B cell (primary cell): Measurements from ENCODE around the gene EGFLAM. TPM values are rescaled to one million over a fixed set of nuclear protein-coding genes. Genes with fewer than 3 reads are reported as not detected.

Experiments
- ATAC-seq: fragments of 200-7000 bp; cut with Tn5 transposase; one replicate; pipeline ENCODE4 v1.10.0; 2021; ENCODE audit warnings: low read depth, mild to moderate bottlenecking, moderate number of reproducible peaks, moderate library complexity
- CTCF ChIA-PET: fragments of 350-600 bp; sonication (Branson Sonifier 250); formaldehyde crosslinking; loops from one replicate; lab custom pipeline; 2021; ENCODE audit warnings: antibody characterized with exemption, inconsistent platforms; lab: Charles Lee
- POLR2A ChIA-PET: fragments of 350-600 bp; sonication (Branson Sonifier 250); formaldehyde crosslinking; loops from one replicate; lab custom pipeline; 2021; ENCODE audit warnings: antibody characterized with exemption; lab: Charles Lee
- DNase-seq: peaks from one replicate; pipeline ENCODE4 v3.0.0; 2013
- H2AFZ ChIP-seq: 2 replicates; pipeline ENCODE4 v1.6.1; 2012; ENCODE audit warnings: mild to moderate bottlenecking, low read depth, low read length; ENCODE audit not compliant: insufficient read depth, poor library complexity, severe bottlenecking
- H3K27ac ChIP-seq, 2 donors: 1 replicate in 1 of 2; 2 replicates in 1 of 2; pipeline ENCODE4 v1.5.1; 2012 to 2013; ENCODE audit warnings: low read length in 2 of 2, mild to moderate bottlenecking in 2 of 2, moderate library complexity in 1 of 2
- H3K27me3 ChIP-seq, 4 experiments: fragments of 200-600 bp in 1 of 4; sonication (generic) in 1 of 4; replicated peaks in 1 of 4; 1 replicate in 2 of 4; 2 replicates in 2 of 4; pipeline versions ENCODE4 v1.6.1 to v1.7.0; 2013 to 2016; ENCODE audit warnings: low read length in 3 of 4, mild to moderate bottlenecking in 2 of 4, mixed read lengths in 1 of 4, moderate library complexity in 1 of 4; ENCODE audit not compliant: insufficient read depth in 4 of 4, control insufficient read depth in 3 of 4; ENCODE audit errors: control extremely low read depth in 1 of 4
- H3K36me3 ChIP-seq, 2 experiments: replicated peaks in 1 of 2; 1 replicate in 1 of 2; 2 replicates in 1 of 2; pipeline versions ENCODE4 v1.6.1 to v1.7.1; 2013; ENCODE audit warnings: low read length in 1 of 2; ENCODE audit not compliant: insufficient read depth in 2 of 2, control insufficient read depth in 1 of 2; ENCODE audit errors: control extremely low read depth in 1 of 2, extremely low read depth in 1 of 2
- H3K4me1 ChIP-seq, 2 donors: fragments of 200-600 bp in 1 of 2; sonication (generic) in 1 of 2; 1 replicate in 1 of 2; 2 replicates in 1 of 2; pipeline versions ENCODE4 v1.5.1 to v1.6.1; 2013 to 2017; ENCODE audit warnings: low read length in 2 of 2; ENCODE audit not compliant: control insufficient read depth in 2 of 2, insufficient read depth in 2 of 2
- H3K4me2 ChIP-seq: replicated peaks from 2 replicates; pipeline ENCODE3; 2012; ENCODE audit warnings: mild to moderate bottlenecking, low read depth, low read length; ENCODE audit not compliant: poor library complexity, severe bottlenecking
- H3K4me3 ChIP-seq, 5 experiments: fragments of 200-600 bp in 1 of 5; sonication (generic) in 1 of 5; 1 replicate in 3 of 5; 2 replicates in 2 of 5; pipeline versions ENCODE4 v1.5.1 to v1.7.0; 2011 to 2016; ENCODE audit warnings: low read length in 4 of 5, mild to moderate bottlenecking in 4 of 5, low read depth in 2 of 5, control low read depth in 1 of 5, moderate library complexity in 1 of 5; ENCODE audit not compliant: insufficient read depth in 1 of 5; ENCODE audit errors: control extremely low read depth in 1 of 5, extremely low read depth in 1 of 5
- H3K79me2 ChIP-seq: fragments of 200-600 bp; sonication (generic); one replicate; pipeline ENCODE4 v1.6.0; 2016; ENCODE audit warnings: low read length; ENCODE audit not compliant: control insufficient read depth, insufficient read depth
- H3K9ac ChIP-seq: fragments of 200-600 bp; sonication (generic); 2 replicates; pipeline ENCODE4 v1.6.1; 2017; ENCODE audit warnings: mild to moderate bottlenecking, low read length, moderate library complexity
- H3K9me3 ChIP-seq, 3 donors: one replicate each; pipeline versions ENCODE4 v1.6.1 to v1.7.1; 2013; ENCODE audit warnings: low read length in 2 of 3; ENCODE audit not compliant: control insufficient read depth in 2 of 3, insufficient read depth in 1 of 3; ENCODE audit errors: control extremely low read depth in 1 of 3
- H4K20me1 ChIP-seq: 2 replicates; pipeline ENCODE4 v1.6.0; 2012; ENCODE audit warnings: mild to moderate bottlenecking, low read length; ENCODE audit not compliant: insufficient read depth, control insufficient read depth, poor library complexity, severe bottlenecking
- H3K27ac Mint-ChIP-seq: one replicate; pipeline ENCODE4 v1.8.0; 2021; ENCODE audit warnings: mixed read lengths
- H3K27me3 Mint-ChIP-seq: one replicate; pipeline ENCODE4 v1.8.0; 2021; ENCODE audit warnings: mixed read lengths
- H3K4me1 Mint-ChIP-seq: one replicate; pipeline ENCODE4 v1.8.0; 2021; ENCODE audit warnings: mixed read lengths
- H3K4me3 Mint-ChIP-seq: one replicate; pipeline ENCODE4 v1.8.0; 2021; ENCODE audit warnings: mixed read lengths
- H3K9me3 Mint-ChIP-seq: one replicate; pipeline ENCODE4 v1.8.0; 2022; ENCODE audit warnings: mixed read lengths; ENCODE audit not compliant: insufficient read depth
- EZH2 ChIP-seq: IDR thresholded peaks from 2 replicates; pipeline ENCODE4 v1.6.1; 2012; ENCODE audit warnings: borderline replicate concordance, low read depth, mild to moderate bottlenecking, moderate library complexity, low read length; ENCODE audit not compliant: insufficient read depth, poor library complexity, severe bottlenecking
- WGBS: methylation state at CpG from one replicate; pipeline ENCODE4 v1.1.5; 2013; ENCODE audit warnings: missing lambda C conversion rate; ENCODE audit not compliant: insufficient coverage; 5-methylcytosine and 5-hydroxymethylcytosine counted together
- intact Hi-C: fragments of 100-400 bp; cut with micrococcal nuclease; formaldehyde crosslinking; loops from one replicate; pipeline ENCODE4 v1.10.0; 2022
- polyA minus RNA-seq: library from RNA; depleted of rRNA, polyadenylated mRNA; stranded (reverse); fragments of >200 nt; gene quantifications from 2 replicates; pipeline ENCODE4 v1.2.3, GENCODE V29; 2012
- polyA plus RNA-seq: library from polyadenylated mRNA; depleted of rRNA; stranded (reverse); fragments of >200 nt; gene quantifications from 2 replicates; pipeline ENCODE4 v1.2.3, GENCODE V29; 2012
- total RNA-seq, 2 donors: library from RNA; stranded (reverse); fragments of 120-200 nt in 1 of 2; gene quantifications; 1 replicate in 1 of 2; 2 replicates in 1 of 2; pipeline versions ENCODE4 v1.2.3 to v1.2.4, GENCODE V29; 2013 to 2022
- TF ChIP-seq, protein P1 (sequence below): fragments of 200-600 bp; IDR thresholded peaks from one replicate; pipeline ENCODE4 v1.8.0; 2022; ENCODE audit warnings: antibody characterized with exemption, mild to moderate bottlenecking

The EGFLAM gene
- total RNA-seq = not detected in 2 replicates
- 1.4 TPM for total RNA-seq (2013)
- polyA plus RNA-seq = not detected in 2 replicates
- polyA minus RNA-seq = not detected in 2 replicates

DNA sequence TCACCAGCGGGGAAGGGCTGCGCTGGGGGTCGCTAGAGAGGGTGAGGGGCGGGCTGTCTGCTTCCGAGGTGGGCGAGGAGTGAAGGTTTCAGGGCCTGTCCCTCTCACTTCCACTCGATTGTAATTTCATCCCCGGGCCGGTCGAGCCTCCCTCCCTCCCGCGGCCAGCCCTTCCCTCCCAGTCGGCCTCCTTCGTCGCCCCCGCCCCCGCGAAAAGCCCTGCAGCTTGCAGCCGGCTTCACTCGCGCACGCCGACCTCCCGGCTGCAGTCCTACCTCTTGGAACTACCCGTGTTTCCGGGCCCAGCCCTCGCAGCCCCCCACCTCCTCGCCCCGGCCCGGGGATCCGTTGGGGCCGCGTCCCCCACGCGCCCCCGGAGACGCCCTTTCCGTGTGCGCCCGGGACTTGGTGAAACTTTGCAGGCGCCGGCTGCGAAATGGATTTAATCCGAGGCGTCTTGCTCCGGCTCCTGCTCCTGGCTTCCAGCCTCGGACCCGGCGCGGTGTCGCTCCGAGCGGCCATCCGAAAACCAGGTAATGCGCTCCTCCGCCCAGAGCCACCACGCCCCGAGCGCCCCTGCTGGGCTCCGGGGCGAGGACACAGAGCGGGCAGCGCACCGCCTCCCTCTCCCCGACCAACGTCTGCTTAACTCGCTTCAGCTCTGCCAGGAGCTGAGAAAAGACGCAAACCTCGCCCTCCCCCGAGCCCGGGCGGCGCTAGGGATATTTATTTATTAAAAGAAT is at the start of gene EGFLAM:
EGFLAM (plus strand) TSS at position 241 of the 743 bp plus-strand sequence; CDS start at position 437, 196 bp downstream.
- TF ChIP-seq EZH2 = no peak
- TF ChIP-seq, protein P1, sequence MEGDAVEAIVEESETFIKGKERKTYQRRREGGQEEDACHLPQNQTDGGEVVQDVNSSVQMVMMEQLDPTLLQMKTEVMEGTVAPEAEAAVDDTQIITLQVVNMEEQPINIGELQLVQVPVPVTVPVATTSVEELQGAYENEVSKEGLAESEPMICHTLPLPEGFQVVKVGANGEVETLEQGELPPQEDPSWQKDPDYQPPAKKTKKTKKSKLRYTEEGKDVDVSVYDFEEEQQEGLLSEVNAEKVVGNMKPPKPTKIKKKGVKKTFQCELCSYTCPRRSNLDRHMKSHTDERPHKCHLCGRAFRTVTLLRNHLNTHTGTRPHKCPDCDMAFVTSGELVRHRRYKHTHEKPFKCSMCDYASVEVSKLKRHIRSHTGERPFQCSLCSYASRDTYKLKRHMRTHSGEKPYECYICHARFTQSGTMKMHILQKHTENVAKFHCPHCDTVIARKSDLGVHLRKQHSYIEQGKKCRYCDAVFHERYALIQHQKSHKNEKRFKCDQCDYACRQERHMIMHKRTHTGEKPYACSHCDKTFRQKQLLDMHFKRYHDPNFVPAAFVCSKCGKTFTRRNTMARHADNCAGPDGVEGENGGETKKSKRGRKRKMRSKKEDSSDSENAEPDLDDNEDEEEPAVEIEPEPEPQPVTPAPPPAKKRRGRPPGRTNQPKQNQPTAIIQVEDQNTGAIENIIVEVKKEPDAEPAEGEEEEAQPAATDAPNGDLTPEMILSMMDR = no peak
- no peaks in the 10 kb centered on the region for H3K79me2 ChIP-seq
- peaks cover 0 to 4% (median 0%) of the 10 kb centered on the region in 3 donors for H3K9me3 ChIP-seq
- Mint-ChIP-seq H3K9me3 (no peaks in the 10 kb centered on the region), H3K4me3 (no peak within 1 kb of the TSS), H3K4me1 (peaks cover 6% of the 10 kb centered on the region), H3K27ac (no peak within 1 kb of the TSS), H3K27me3 (peaks cover 58% of the 10 kb centered on the region)
- peaks cover 0 to 35% (median 19%) of the 10 kb centered on the region in 4 experiments for H3K27me3 ChIP-seq
- H3K4me3 ChIP-seq = no peak within 1 kb of the TSS
- H3K36me3 ChIP-seq = no peaks in the 10 kb centered on the region
- peak within 1 kb of the TSS; percentile 16 for H2AFZ ChIP-seq
- intact Hi-C loops = no loop called here
- ATAC-seq (no peak), DNase-seq (no peak)
- no peak within 1 kb of the TSS for H3K9ac ChIP-seq
- no peak within 1 kb of the TSS for H3K4me2 ChIP-seq
- POLR2A ChIA-PET = no interaction called here
- H4K20me1 ChIP-seq = no peaks in the 10 kb centered on the region
- no peaks in the 10 kb centered on the region for H3K4me1 ChIP-seq
- no peak within 1 kb of the TSS for H3K27ac ChIP-seq
- 2% methylated on average over 58 of the region's 73 CpGs for WGBS
- CTCF ChIA-PET = no interaction called here

DNA sequence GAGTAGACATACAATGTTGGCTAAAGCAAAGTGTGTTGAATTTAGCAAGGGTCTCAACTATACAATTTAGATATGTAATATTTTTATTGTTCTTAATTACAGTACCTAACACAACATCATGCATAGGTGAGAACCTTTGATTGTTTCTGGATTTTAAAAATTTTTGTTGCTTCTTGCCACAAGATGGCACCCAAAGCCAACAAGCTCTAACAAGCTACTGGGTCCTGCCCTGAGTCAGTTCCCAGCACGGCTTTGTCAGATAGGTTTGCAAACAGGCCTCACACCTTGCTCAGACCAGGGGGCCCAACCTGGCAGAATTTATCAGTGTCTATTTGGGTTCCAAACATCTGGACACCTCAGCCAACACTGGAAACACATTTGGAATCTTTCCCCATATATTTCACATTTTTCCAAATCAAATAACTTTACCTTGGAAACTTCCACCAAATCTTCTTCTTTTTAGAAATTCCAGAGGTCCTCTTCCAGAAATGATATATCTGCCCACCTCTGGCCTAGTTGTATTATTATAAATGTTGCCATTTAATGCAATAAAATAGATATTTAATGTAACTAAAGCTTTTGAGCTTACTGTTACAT is 49.5 kb upstream of the EGFLAM start:
- DNase-seq (no peak), ATAC-seq (no peak)
- no peak overlapping the region for H3K9ac ChIP-seq
- no peak overlapping the region for H3K27ac ChIP-seq
- Mint-ChIP-seq H3K4me3 (no peak overlapping the region), H3K27me3 (peaks cover 9% of the 10 kb centered on the region), H3K27ac (no peak overlapping the region), H3K4me1 (no peaks in the 10 kb centered on the region), H3K9me3 (no peaks in the 10 kb centered on the region)
- H3K9me3 ChIP-seq = peaks cover 0 to 4% (median 3%) of the 10 kb centered on the region in 3 donors
- no peaks in the 10 kb centered on the region for H4K20me1 ChIP-seq
- H3K36me3 ChIP-seq = no peaks in the 10 kb centered on the region
- intact Hi-C loops = no loop called here
- H2AFZ ChIP-seq = no peak overlapping the region
- no peak overlapping the region for H3K4me3 ChIP-seq
- CTCF ChIA-PET = no interaction called here
- TF ChIP-seq, protein P1 = no peak
- TF ChIP-seq EZH2 = no peak
- H3K79me2 ChIP-seq = no peaks in the 10 kb centered on the region
- H3K4me1 ChIP-seq = no peaks in the 10 kb centered on the region
- POLR2A ChIA-PET = no interaction called here
- H3K4me2 ChIP-seq = no peak overlapping the region
- WGBS = 23% methylated on average over 1 of the region's 1 CpG
- H3K27me3 ChIP-seq = no peaks in the 10 kb centered on the region
